CD14-positive monocyte (primary cell): ENCODE measurements around the gene GREB1L. TPM values are rescaled to one million over a fixed set of nuclear protein-coding genes. Genes with fewer than 3 reads are reported as not detected.

Experiments used
- DNase-seq, 3 donors: peaks; one replicate each; pipeline ENCODE4 v3.0.0-alpha.2; 2011 to 2022
- H2AFZ ChIP-seq: 2 replicates; pipeline ENCODE4 v1.6.0; 2012; ENCODE audit warnings: mild to moderate bottlenecking, low read depth, low read length, inconsistent platforms; ENCODE audit not compliant: insufficient read depth, poor library complexity, severe bottlenecking
- H3K27ac ChIP-seq, 2 donors: 1 replicate in 1 of 2; 2 replicates in 1 of 2; pipeline ENCODE4 v1.5.1; 2012 to 2013; ENCODE audit warnings: low read length in 2 of 2, control low read depth in 1 of 2, inconsistent platforms in 1 of 2, low read depth in 1 of 2, mild to moderate bottlenecking in 1 of 2
- H3K27me3 ChIP-seq, 2 donors: one replicate each; pipeline versions ENCODE4 v1.6.0 to v1.6.1; 2011 to 2013; ENCODE audit warnings: low read length in 2 of 2; ENCODE audit not compliant: control insufficient read depth in 2 of 2, insufficient read depth in 2 of 2
- H3K36me3 ChIP-seq, 2 donors: replicated peaks in 1 of 2; 1 replicate in 1 of 2; 2 replicates in 1 of 2; pipeline versions ENCODE4 v1.5.1 to v1.6.1; 2012 to 2013; ENCODE audit warnings: low read length in 2 of 2, control low read depth in 1 of 2, inconsistent platforms in 1 of 2, mild to moderate bottlenecking in 1 of 2; ENCODE audit not compliant: insufficient read depth in 2 of 2, control insufficient read depth in 1 of 2
- H3K4me1 ChIP-seq, 2 donors: 1 replicate in 1 of 2; 2 replicates in 1 of 2; pipeline versions ENCODE4 v1.5.1 to v1.6.1; 2012 to 2013; ENCODE audit warnings: low read length in 2 of 2, control low read depth in 1 of 2, inconsistent platforms in 1 of 2, mild to moderate bottlenecking in 1 of 2, moderate library complexity in 1 of 2; ENCODE audit not compliant: insufficient read depth in 2 of 2, control insufficient read depth in 1 of 2
- H3K4me2 ChIP-seq: replicated peaks from 2 replicates; pipeline ENCODE3; 2012; ENCODE audit warnings: low read length, moderate library complexity, mild to moderate bottlenecking; ENCODE audit not compliant: poor library complexity, severe bottlenecking; ENCODE audit errors: extremely low read depth
- H3K4me3 ChIP-seq, 3 experiments: fragments of 200-600 bp in 1 of 3; sonication (generic) in 1 of 3; replicated peaks in 1 of 3; 1 replicate in 2 of 3; 2 replicates in 1 of 3; pipeline ENCODE4 v1.5.1; 2011 to 2013; ENCODE audit warnings: low read length in 3 of 3, mild to moderate bottlenecking in 3 of 3, control low read depth in 2 of 3, low read depth in 2 of 3, inconsistent platforms in 1 of 3, moderate library complexity in 1 of 3
- H3K79me2 ChIP-seq: 2 replicates; pipeline ENCODE4 v1.6.0; 2012; ENCODE audit warnings: mild to moderate bottlenecking, control low read depth, inconsistent platforms, low read length, moderate library complexity; ENCODE audit not compliant: insufficient read depth
- H3K9ac ChIP-seq: 2 replicates; pipeline ENCODE4 v1.6.0; 2017; ENCODE audit warnings: low read length, mild to moderate bottlenecking; ENCODE audit not compliant: insufficient read depth, poor library complexity, severe bottlenecking
- H3K9me3 ChIP-seq, 2 donors: replicated peaks in 1 of 2; 1 replicate in 1 of 2; 2 replicates in 1 of 2; pipeline versions ENCODE4 v1.5.1 to v1.6.1; 2012 to 2013; ENCODE audit warnings: low read length in 2 of 2, control low read depth in 1 of 2; ENCODE audit not compliant: control insufficient read depth in 1 of 2, insufficient read depth in 1 of 2
- H4K20me1 ChIP-seq: 2 replicates; pipeline ENCODE4 v1.6.0; 2012; ENCODE audit warnings: mild to moderate bottlenecking, low read length, control low read depth, moderate library complexity; ENCODE audit not compliant: insufficient read depth
- H3K27ac Mint-ChIP-seq, 7 donors: one replicate each; pipeline ENCODE4 v1.8.0; 2020; ENCODE audit warnings: mild to moderate bottlenecking in 7 of 7, mixed read lengths in 7 of 7, moderate library complexity in 6 of 7, inconsistent platforms in 2 of 7
- H3K27me3 Mint-ChIP-seq, 3 donors: one replicate each; pipeline ENCODE4 v1.8.0; 2021 to 2022; ENCODE audit warnings: low read depth in 3 of 3, mild to moderate bottlenecking in 3 of 3, mixed read lengths in 3 of 3, moderate library complexity in 3 of 3, inconsistent platforms in 1 of 3
- H3K36me3 Mint-ChIP-seq, 2 donors: one replicate each; pipeline ENCODE4 v1.8.0; 2020; ENCODE audit warnings: mixed read lengths in 2 of 2, inconsistent platforms in 1 of 2, mild to moderate bottlenecking in 1 of 2
- H3K4me1 Mint-ChIP-seq: one replicate; pipeline ENCODE4 v1.8.0; 2020; ENCODE audit warnings: mild to moderate bottlenecking, mixed read lengths
- H3K4me3 Mint-ChIP-seq, 2 donors: one replicate each; pipeline ENCODE4 v1.8.0; 2020; ENCODE audit warnings: mild to moderate bottlenecking in 2 of 2, mixed read lengths in 2 of 2, moderate library complexity in 1 of 2
- H3K9me3 Mint-ChIP-seq, 7 donors: one replicate each; pipeline ENCODE4 v1.8.0; 2020 to 2022; ENCODE audit warnings: mixed read lengths in 7 of 7, mild to moderate bottlenecking in 6 of 7, moderate library complexity in 6 of 7, inconsistent platforms in 2 of 7
- WGBS: methylation state at CpG from one replicate; pipeline ENCODE4 v1.1.5; 2013; ENCODE audit warnings: missing lambda C conversion rate; ENCODE audit not compliant: insufficient coverage; 5-methylcytosine and 5-hydroxymethylcytosine counted together
- intact Hi-C, 2 donors: fragments of 100-400 bp; cut with micrococcal nuclease; formaldehyde crosslinking; loops; one replicate each; pipeline versions ENCODE4 v1.15.0 to v1.15.1; 2023
- polyA plus RNA-seq, 3 donors: library from polyadenylated mRNA; depleted of rRNA in 1 of 3; unstranded in 2 of 3; stranded (reverse) in 1 of 3; fragments of 300-500 nt in 2 of 3; fragments of >200 nt in 1 of 3; fragmentation: Illumina TruSeq in 2 of 3; gene quantifications; 1 replicate in 2 of 3; 2 replicates in 1 of 3; pipeline ENCODE4 v1.2.3, GENCODE V29; 2012 to 2021
- TF ChIP-seq, protein P1 (sequence below): fragments of 200-600 bp; IDR thresholded peaks from one replicate; pipeline ENCODE4 v1.8.0; 2022; ENCODE audit warnings: antibody characterized with exemption, mild to moderate bottlenecking

Gene GREB1L
- polyA plus RNA-seq, 3 donors, result 0.02 to 0.03 TPM; not detected in 1

DNA sequence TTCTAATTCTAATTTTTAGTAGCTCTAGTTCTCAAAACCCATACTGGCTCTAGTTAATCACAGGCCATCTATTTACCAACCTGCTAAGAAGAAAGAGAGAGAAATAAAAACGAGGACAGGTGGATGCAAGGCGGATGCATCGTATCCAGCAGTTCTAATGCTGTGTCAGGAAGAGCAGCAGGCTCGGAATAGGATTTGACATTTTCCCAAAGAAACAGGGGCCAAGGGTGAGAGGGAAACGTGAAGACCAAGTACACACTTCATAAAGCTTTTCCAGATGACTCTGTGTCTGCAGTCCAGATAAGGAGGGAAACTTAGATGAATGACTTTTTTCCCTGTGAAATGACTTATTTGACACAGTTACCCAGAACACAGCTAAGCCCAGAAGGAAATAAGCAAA is 241.0 kb downstream of the GREB1L start:
- TF ChIP-seq, protein P1, sequence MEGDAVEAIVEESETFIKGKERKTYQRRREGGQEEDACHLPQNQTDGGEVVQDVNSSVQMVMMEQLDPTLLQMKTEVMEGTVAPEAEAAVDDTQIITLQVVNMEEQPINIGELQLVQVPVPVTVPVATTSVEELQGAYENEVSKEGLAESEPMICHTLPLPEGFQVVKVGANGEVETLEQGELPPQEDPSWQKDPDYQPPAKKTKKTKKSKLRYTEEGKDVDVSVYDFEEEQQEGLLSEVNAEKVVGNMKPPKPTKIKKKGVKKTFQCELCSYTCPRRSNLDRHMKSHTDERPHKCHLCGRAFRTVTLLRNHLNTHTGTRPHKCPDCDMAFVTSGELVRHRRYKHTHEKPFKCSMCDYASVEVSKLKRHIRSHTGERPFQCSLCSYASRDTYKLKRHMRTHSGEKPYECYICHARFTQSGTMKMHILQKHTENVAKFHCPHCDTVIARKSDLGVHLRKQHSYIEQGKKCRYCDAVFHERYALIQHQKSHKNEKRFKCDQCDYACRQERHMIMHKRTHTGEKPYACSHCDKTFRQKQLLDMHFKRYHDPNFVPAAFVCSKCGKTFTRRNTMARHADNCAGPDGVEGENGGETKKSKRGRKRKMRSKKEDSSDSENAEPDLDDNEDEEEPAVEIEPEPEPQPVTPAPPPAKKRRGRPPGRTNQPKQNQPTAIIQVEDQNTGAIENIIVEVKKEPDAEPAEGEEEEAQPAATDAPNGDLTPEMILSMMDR, result no peak
- H3K36me3 Mint-ChIP-seq, result no peaks in the 10 kb centered on the region
- Histone ChIP-seq H3K4me1 (no peaks in the 10 kb centered on the region), H3K4me3 (no peak overlapping the region), H4K20me1 (no peaks in the 10 kb centered on the region), H3K36me3 (no peaks in the 10 kb centered on the region), H3K27me3 (no peaks in the 10 kb centered on the region), H3K9ac (no peak overlapping the region), H3K9me3 (no peaks in the 10 kb centered on the region), H3K79me2 (no peaks in the 10 kb centered on the region), H3K4me2 (no peak overlapping the region), H3K27ac (no peak overlapping the region), H2AFZ (no peak overlapping the region)
- H3K27ac Mint-ChIP-seq, result no peak overlapping the region
- no peaks in the 10 kb centered on the region for H3K4me1 Mint-ChIP-seq
- peaks cover 0 to 2% (median 0%) of the 10 kb centered on the region in 7 donors for H3K9me3 Mint-ChIP-seq
- intact Hi-C loops, result no loop called here
- peaks cover 2 to 7% (median 6%) of the 10 kb centered on the region in 3 donors for H3K27me3 Mint-ChIP-seq
- WGBS, result no CpG with 5 or more reads among the region's 5 CpGs
- H3K4me3 Mint-ChIP-seq, result no peak overlapping the region
- DNase-seq, result no peak

DNA sequence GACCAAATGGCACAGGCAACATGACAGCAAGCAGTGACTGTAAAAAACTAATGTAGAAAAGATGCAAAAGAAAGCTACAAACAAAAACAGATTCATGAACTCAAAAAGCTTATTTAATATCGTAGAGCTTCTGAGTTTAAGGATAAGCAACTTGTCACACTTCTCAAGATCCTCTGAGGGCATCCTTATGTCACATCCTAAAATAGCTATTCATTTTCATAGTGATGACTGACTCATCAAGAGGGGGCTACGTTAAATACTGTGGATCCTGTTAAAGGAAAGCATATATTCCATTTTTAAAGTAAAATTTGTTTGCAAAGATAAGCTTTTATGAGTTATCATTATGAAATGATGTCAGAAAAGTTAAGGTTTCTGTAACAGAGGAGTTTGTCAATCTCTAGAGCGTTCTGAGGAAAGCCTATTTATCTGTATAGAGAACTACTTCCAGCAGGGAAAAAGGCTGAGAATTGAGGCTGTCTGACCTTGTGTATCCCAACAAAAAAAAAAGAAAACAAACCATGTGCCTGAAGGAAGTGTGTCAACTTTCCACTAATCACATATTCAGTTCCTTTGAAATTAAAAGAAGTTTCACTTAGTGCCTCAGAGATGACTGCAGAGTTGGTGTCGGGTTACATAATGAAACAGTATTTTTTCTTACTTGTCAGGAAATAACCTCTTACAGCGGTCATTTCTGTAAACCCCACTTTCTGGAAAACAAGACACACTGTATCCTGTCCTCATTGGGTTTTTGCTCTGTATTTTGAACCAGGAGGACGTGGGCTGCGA is 243.0 kb downstream of the GREB1L start:
- Mint-ChIP-seq H3K9me3 (peaks cover 0 to 2% (median 0%) of the 10 kb centered on the region in 7 donors), H3K4me1 (no peaks in the 10 kb centered on the region), H3K4me3 (no peak overlapping the region), H3K27ac (no peak overlapping the region), H3K36me3 (no peaks in the 10 kb centered on the region), H3K27me3 (peaks cover 3 to 7% (median 6%) of the 10 kb centered on the region in 3 donors)
- Histone ChIP-seq H3K27me3 (no peaks in the 10 kb centered on the region), H3K4me3 (no peak overlapping the region), H3K36me3 (no peaks in the 10 kb centered on the region), H3K4me2 (no peak overlapping the region), H3K9me3 (no peaks in the 10 kb centered on the region), H3K79me2 (no peaks in the 10 kb centered on the region), H2AFZ (no peak overlapping the region), H4K20me1 (no peaks in the 10 kb centered on the region), H3K9ac (no peak overlapping the region), H3K27ac (no peak overlapping the region), H3K4me1 (no peaks in the 10 kb centered on the region)
- 94% methylated on average over 2 of the region's 7 CpGs for WGBS
- TF ChIP-seq, protein P1, result no peak
- no peak for DNase-seq
- intact Hi-C loops, result no loop called here
